Measurements from ENCODE around the gene HES5. TPM values are rescaled to one million over a fixed set of nuclear protein-coding genes. Genes with fewer than 3 reads are reported as not detected.
"Not testable (repeated sequence)": the region's sequence is repeated elsewhere in the genome, so short reads cannot be mapped to it uniquely, and the experiment has no call there.

The HES5 gene
- polyA plus RNA-seq, 12 donors: 0.11 to 1.0 (median 0.48) TPM; not detected in 3

DNA sequence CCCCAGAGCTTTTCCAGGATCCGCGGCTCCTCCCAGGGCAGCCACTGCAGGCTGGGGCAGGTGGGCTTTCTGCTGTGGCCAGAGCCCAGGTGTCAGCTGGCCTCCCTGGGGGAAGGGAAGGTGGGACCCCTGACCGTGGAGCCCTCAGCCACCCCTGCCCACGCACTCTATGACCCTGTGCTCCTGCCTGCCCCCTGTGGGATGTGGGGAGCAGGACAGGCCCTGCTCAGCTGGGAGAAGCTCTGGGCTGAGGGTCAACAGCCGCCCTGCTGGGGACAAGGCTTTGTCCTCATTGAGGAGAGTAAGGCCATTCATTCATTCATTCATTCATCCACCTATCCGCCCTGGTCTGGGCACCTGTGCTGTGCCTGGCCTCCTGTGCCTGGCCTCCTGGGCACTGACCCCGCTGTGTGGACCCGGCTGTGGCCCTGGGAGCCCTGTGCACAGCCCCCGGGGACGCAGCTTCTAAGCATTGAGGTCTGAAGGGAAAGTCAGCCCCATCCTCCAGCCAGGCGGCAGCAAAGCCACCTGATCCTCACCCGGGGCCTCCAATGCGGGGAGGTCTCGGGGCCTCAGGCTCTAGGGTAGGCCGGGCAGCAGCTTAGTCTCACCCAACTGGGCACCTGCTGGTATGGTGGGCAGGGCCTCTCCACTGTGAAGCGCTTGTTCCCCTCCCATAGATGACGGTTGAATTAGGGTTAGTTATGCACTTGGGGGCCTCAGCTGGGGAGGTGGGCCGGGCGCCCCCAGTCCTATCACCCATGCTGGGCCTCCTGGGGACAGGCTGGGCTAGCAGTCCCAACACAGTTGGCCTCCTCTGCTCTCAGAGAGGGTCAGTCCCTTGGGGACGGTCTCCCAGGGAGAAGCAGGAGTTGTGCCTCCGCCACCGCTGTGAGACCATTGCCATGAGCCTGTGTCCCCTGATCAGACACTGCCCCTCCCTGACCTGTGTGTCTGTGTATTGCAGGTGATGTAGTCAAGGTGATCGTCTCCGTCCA is 32.1 kb upstream of the HES5 start:
- DNase-seq: no peak

DNA sequence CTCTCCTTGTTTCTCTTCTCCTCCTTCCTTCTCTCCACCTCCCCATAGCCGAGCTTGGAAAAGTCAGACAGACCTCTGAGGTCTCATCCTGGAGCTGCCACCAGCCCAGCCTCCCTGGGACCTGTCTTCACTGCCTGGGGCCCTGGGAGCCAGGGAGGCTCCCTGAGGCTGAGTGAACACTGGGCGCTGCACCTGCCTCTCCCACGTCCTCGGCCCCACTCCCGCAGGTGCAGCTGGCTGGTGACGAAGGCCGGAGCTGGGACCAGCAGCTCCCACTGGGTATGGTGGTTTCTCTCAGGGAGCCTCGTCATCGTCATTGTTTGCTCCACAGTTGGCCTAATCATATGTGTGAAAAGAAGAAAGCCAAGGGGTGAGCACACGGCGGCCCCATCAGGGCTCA is 31.4 kb upstream of the HES5 start:
- DNase-seq: no peak

DNA sequence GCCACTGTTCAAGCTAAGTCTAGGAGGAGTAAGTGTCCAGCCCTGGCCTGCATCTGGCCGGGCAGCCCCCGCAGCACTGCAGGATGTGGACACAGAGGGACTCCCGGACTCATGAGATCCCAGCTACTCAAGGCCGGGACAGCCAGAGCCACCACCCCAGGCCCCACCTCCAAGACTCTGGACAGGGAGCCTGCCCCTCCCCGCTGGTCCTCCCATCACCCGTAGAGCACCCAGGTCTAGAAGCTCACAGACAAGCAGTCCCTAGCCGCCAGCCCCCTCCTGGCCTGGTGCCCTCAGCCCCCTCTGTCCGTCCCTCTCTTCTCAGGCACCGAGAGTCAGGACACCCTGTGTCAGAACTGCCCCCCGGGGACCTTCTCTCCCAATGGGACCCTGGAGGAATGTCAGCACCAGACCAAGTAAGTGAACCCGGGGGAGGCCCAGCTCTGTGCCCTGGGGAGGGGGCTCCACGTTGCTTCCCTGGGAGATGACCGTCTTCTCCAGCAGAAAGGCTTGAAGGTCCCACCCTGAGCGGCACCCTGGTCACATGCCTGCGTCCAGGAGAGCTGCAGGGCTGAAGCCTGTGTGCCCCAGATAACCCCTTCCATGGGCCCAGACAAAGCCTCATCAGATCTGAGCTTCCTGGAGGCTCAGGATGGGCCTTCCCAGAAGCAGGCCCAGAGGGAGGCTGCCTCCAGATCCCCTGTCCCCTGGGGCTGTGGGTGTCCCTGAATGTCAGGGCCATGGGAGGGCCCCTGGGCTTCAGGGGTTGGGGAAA is 30.4 kb upstream of the HES5 start:
- no peak for DNase-seq

DNA sequence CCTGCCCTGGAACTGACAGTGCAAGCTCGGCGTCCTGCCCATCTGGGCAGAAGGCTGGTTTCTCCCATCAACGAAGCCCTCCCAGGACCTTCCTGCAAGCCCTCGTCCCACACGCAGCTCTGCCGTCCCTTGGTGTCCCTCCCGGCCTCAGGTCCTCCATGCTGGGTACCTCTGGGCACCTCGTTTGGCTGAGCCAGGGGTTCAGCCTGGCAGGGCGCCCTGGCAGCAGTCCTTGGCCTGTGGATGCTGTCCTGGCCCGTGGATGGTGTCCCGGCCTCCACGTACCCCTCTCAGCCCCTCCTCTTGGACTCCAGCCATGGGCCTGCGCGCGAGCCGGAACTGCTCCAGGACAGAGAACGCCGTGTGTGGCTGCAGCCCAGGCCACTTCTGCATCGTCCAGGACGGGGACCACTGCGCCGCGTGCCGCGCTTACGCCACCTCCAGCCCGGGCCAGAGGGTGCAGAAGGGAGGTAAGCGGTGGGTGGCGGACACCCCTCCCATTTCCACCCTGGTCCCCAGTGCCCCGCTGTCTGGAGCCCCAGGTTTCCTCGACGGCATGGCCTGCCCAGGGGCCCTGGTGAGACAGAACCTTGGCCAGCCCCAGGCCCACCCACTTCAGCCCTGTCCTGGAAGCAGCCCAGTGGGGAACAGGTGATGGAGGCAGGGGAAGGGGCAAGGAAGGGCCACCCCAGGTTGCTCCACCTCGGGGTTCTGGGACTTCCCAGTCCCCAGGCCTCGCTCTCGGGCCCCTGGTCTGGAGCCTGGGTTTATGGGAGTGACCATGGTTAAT is 29.6 kb upstream of the HES5 start:
- no peak for DNase-seq

DNA sequence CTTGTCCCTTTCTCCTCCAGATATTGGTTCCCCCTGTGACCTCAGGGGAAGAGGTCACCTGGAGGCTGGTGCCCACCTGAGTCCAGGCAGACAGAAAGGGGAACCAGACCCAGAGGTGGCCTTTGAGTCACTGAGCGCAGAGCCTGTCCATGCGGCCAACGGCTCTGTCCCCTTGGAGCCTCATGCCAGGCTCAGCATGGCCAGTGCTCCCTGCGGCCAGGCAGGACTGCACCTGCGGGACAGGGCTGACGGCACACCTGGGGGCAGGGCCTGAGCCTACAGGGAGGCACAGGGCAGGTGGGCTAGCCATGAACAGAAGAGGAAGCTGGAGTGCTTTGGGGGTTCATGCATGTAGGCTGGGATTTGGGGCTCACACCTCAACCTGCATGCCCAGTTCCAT is 28.8 kb upstream of the HES5 start:
- no peak for DNase-seq

DNA sequence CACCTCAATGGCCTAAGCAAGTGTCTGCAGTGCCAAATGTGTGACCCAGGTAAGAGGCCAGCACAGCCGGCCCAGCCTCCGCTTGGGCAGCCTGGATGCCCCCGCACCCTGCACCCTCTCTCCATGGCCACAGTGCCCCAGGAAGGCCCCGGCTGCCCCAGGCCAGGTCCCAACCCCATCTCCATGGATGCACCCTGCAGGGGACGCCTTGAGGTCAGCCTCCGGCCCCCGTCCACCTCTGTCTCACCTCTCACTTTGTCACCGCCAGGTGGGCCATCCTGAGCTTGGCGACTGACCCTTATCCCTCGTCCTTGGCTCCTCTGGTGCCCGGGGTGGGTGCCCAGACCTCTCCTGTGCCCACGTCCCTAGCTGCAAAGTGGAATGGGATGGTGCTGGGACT is 28.4 kb upstream of the HES5 start:
- DNase-seq: no peak

DNA sequence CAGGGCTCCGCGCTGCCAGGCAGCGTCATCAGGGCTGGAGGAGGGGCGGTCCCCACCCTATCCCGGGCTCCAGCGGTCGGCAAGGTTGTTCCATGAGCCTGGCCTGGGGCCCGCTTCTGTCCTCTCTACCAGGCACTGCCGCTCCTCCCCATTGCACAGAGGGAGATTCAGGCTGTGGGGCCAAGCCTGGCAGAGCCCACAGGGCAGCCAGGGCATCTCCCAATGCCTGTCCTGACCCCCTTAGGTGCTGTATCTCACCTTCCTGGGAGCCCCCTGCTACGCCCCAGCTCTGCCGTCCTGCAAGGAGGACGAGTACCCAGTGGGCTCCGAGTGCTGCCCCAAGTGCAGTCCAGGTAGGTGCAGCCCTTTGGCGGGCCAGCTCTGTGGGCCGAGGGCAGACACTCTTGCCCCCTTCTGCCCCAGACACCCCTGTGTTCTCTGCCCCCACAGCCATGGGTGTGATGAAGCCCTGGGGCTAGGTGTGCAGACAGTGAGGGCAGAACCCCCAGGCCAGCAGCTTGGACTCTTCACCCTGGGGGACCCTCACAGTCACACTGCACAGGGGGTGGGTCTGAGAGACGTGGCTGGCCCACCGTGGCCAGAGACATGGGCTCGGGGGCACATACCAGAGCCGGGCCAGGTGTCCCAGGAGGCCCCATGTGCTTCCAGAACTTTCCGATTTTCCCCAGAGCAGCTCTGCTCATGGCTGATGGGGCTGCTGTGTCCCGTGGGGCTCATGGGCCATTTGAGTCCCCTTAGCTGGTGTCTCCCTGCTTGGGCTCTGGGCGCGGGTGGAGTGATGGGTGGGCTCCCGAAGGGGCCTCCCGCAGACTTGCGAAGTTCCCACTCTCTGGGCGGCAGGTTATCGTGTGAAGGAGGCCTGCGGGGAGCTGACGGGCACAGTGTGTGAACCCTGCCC is 27.7 kb upstream of the HES5 start:
- DNase-seq: no peak

DNA sequence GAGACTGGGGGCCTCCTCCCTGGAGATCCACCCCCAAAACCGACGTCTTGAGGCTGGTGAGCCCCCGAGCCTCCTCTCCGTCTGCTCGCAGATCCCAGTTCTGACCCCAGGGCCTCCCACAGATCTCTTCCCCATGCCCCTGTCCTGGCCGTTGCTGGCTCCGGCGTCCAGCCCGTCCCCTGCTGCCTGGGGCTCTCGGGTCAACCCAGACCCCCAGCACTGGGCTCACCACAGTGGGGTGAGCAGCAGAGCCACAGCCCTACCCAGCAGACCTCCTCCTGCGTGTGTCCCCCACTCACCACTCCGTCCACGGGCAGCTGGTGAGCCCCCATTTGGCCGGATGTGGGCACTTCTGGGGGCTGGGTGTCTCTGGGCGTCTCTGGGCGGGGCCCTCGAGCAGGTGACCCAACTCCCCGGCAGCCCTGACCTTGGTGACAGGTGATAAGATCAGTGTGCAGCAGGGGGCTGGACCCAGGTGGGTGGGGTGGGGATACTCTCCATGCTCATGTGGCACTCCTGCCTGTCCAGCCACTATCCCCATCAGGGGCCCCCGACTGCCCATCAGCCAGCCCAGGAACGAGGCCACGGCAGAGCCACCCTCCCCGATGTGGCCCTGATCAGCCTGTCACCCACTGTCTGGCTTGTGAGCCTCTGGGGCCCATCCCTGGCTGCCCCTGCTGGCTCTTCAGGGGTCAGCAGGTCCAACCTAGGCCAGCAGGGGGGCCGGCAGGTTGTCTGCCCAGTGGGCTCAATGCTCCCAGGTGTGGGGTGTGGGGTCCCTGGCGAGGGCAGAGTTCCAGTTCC is 26.8 kb upstream of the HES5 start:
- no peak for DNase-seq

DNA sequence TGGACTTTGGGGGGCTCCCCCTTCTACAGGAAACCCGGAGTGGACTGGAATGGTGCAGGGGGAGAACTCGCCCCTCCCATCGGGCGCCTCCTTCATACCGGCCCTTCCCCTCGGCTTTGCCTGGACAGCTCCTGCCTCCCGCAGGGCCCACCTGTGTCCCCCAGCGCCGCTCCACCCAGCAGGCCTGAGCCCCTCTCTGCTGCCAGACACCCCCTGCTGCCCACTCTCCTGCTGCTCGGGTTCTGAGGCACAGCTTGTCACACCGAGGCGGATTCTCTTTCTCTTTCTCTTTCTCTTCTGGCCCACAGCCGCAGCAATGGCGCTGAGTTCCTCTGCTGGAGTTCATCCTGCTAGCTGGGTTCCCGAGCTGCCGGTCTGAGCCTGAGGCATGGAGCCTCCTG is 26.2 kb upstream of the HES5 start, which contains the start of gene TNFRSF14:
Gene TNFRSF14 (plus strand): TSS at position 95 of the 401 bp plus-strand sequence. CDS start 294 bp downstream, at position 389.
- peak; percentile 65 for DNase-seq

DNA sequence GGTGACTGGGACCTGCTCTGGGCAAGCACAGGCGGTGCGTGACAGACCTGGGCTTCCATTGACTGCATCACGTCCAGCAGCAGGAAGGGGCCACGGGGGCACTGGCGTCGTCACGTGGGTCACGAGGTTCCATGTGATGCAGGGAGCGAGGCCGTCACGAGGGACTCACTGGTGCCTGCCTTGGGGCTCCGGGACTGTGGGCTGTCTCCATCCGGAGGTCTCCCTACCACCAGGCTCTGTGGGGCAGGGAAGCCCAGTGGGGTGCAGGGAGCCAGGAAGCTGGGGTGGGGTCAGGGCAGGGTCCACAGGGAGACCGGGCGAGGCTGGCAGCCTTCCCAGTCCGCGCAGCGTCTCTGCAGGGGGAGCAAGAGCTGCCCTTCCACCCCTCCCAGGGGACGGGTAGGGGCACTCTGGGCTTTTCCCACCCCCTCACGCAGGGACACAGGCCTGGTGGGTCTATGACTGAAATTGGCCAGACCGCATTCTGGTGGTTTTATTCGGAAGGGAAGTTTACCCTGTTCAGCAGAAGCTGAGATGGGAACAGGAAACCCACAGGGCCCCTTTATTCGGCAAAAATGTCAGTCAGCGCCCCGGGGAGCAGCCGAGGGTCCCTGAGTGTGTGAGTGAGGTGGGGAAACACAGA is 25.7 kb upstream of the HES5 start:
- peak; percentile 46 for DNase-seq

DNA sequence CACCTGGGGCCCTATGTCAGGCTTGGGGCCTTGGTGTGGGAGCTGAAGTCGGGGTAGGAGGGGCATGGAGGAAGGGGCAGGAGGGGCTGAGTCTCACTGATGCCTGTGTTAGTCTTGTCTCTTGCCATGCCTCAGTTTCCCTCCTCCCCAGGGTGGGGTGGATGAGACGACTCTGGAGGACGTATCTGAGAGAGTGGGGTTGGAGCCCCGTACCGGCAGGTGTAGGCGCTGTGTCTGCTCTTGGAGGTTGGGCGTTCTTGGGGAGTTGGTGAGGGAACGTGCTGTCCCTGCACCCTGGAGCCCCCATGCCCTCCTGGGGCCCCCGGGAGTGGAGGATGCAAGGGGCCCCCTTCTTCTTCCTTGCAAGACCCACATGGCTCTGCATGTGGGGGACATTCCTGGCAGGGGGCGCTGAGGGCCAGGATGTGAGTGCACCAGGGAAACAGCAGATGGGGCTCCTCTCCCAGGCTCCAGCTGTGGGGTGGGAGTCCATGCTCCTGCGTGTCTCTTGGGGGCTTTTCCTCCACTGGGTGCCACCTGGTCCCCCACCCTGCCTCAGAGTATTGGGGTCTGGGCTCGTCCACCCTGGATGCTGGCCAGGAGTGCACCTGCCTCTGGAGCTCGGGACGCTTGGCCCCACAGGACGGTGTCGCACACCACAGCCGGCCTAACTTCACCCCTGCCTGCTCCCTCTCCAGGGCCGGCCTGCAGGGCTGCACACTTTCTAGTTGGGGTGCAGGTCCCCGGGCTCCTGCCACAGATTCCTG is 24.7 kb upstream of the HES5 start:
- DNase-seq: no peak

DNA sequence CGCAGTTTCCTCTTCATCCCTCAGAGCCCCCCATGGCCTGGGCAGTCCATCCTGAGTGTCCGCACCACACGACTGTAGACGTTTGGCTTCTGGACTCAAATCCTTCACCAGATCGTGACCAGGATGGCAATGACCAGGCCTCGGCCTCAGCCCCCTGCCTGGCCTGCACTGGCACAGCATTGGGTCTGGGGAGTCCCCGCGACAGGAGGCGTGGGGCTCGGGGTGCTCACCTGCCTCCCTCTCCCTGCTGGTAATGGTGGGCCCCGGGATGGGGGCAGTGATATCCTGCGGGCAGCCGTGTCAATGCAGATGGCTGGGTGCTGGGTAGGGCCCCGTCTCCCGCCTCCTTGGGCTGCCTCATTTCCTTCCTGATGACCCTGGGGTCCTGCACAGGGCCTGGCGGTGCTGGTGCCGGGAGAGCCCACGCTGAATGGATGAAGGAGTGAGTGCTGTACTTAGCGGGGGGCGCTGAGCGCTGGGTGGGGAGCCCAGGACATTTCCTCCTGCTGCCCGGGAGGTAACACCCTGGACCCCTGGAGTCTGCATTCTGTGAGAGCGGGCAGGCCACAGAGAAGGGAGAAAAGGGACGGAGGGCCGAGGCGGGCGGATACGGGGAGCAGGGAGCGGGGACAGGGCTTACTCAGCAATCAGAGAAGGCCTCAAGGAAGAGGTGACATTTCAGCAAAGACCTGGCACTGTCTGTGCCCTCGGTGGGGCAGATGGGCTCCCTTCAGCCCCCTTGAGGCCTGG is 24.0 kb upstream of the HES5 start:
- DNase-seq: no peak

DNA sequence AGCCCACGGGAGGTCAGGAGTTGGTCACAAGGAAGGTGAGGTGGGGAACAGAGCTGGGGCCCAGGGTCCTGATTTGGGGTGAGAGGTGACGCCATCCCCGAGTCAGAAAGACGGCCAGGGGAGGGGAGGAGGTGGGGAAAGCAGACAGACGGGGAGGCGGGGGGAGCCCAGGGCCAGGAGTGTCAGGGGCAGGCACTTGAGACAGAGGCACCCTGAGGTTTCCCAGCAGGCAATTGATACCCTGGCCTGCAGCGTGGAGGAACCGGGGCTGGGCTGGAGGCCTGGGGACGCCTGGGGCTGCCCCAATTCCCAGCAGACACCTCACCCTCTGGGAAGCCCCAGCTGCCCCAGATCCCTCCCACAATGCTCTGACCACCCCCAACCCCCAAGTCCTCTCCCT is 23.0 kb upstream of the HES5 start:
- not testable (repeated sequence) for DNase-seq

DNA sequence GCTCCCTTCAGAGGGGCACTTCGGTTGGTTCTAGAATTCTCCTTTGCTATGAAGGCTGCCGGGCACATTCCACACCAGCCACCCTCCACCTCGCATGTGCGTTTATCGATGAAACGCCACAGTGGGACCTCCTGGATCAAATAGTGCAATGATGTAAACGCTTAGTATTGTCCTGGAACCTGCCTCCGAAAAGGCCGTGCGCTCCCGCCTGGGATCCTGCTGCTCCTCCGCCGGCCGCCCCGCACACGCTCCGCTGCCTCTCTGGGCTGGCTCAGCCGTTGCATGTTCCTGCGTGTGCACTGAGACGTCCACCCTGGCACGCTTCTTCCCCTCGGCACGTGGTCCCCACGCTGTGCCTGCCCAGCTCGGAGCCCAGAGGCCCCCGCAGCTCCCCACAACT is 22.1 kb upstream of the HES5 start:
- no peak for DNase-seq

DNA sequence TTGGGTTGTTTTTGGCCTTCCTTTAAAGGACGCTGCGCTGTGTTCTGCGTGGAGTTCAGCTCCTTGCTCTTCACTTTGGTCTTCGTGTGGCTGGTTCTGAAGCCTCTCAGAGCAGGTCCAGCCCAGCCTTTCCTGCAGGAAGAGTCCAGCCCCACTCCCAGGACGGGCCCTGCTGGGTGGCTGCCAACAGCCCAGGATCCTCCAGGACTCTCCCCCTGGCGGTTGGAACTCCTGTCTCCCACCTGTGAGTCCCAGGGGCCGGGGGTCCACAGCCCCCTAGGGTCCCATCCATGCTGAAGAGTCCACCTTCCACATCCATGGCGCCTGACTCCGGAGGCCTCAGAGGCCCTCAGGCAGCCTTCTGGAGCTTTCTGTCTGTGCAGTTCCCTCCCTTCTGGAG is 21.5 kb upstream of the HES5 start:
- not testable (repeated sequence) for DNase-seq

DNA sequence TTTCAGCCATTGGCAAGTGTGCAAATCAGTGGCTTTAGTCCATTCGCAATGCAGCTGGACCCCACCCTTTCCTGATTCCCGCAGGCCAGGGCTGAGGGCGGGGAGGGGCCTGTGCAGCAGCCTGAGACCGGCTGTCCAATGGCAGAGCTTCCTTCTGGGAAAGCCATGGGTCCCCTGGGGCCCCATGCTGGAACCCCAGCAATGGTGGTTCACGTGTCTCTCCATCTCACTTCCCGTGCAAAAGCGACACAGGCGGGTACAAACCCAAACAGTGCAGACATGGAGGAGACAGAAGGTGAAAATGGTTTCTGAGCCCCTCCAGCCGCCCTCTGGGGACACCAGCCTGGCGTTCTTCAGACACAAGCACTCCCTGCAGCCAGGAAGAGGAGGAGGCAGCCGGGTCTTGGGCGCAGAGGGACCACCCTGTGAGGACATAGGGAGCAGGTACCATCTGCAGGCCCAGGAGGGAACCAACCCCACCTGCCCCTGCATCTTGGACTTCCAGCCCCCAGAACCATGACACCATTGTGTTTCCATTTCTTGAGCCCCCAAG is 20.3 kb upstream of the HES5 start:
- DNase-seq: not testable (repeated sequence)

DNA sequence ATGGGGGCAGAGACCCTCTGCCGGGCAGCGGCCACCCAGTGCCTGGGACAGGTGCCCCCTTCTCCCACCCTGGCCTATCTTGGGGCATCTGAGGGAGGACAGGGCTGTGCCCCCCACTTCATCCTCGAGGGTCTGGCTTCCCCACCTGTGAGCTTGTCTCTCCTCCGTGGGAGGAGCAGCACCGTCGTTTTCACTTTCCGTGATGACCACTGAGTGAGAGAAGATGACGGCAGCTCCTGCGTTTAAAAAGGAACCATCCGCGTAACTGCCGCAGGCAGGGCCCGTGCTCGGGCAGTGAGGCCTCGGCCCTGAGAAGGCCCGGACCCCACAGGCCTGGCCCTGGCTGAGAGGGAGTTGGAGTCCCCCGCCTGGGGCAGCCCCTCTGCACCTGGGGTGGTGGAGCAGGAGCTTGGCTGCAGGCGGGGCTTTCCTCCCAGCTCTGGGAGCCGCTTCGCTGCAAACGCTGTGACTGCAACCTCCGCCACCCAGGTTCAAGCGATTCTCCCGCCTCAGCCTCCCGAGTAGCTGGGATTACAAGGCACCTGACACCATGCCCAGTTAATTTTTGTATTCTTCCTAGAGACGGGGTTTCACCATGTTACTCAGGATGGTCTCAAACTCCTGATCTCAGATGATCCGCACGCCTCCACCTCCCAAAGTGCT is 19.4 kb upstream of the HES5 start:
- DNase-seq: not testable (repeated sequence)

Measured in muscle of arm (tissue), 12 donors.